Measurements from ENCODE around the gene LYRM7. TPM values are rescaled to one million over a fixed set of nuclear protein-coding genes. Genes with fewer than 3 reads are reported as not detected.

LYRM7 gene
- polyA plus RNA-seq, 1 experiment: 4.3 TPM

- CTCF ChIA-PET: no interaction called here
Observed at GRCh38 chr5:131242728-131243255, 72.0 kb downstream of the LYRM7 start.

GRCh38 chr5:131245312-131245711 is 74.6 kb downstream of the LYRM7 start:
- no peaks in the 10 kb centered on the region for H3K27me3 ChIP-seq (ENCODE audit: control insufficient read depth, insufficient read depth, low read length)
- CTCF ChIA-PET: interaction anchor here (0.5 kb wide), 1 partner anchor 9 kb away, joined by 3 read pairs; no protein-coding TSS in a partner anchor
- no peak for DNase-seq (ENCODE audit: low read depth, low spot score)
- H3K9me3 ChIP-seq (ENCODE audit: control insufficient read depth, insufficient read depth, low read length): peaks cover 15% of the 10 kb centered on the region
- H3K27ac ChIP-seq (ENCODE audit: low read depth, low read length): no peak overlapping the region
- POLR2A ChIA-PET: no interaction called here
- no peak overlapping the region for H3K4me3 ChIP-seq (ENCODE audit: low read depth, low read length)
- no peak for TF ChIP-seq CTCF (IDR thresholded peaks at IDR 0.05; ENCODE audit: low read depth, low read length)

More at GRCh38 chr5:131242728-131243255, 72.0 kb downstream of the LYRM7 start:
- Histone ChIP-seq H3K9me3 (ENCODE audit: control insufficient read depth, insufficient read depth, low read length) (peaks cover 15% of the 10 kb centered on the region), H3K27ac (ENCODE audit: low read depth, low read length) (peak overlapping the region; percentile 25), H3K4me3 (ENCODE audit: low read depth, low read length) (no peak overlapping the region), H3K27me3 (ENCODE audit: control insufficient read depth, insufficient read depth, low read length) (no peaks in the 10 kb centered on the region)
- peak; percentile 66 for DNase-seq (ENCODE audit: low read depth, low spot score)
- no peak for TF ChIP-seq CTCF (IDR thresholded peaks at IDR 0.05; ENCODE audit: low read depth, low read length)
- POLR2A ChIA-PET: no interaction called here

- no peak overlapping the region for H3K4me3 ChIP-seq (ENCODE audit: low read depth, low read length)
- CTCF ChIA-PET: no interaction called here
- no peak for TF ChIP-seq CTCF (IDR thresholded peaks at IDR 0.05; ENCODE audit: low read depth, low read length)
- POLR2A ChIA-PET: no interaction called here
- peaks cover 15% of the 10 kb centered on the region for H3K9me3 ChIP-seq (ENCODE audit: control insufficient read depth, insufficient read depth, low read length)
- DNase-seq (ENCODE audit: low read depth, low spot score): no peak
- H3K27me3 ChIP-seq (ENCODE audit: control insufficient read depth, insufficient read depth, low read length): no peaks in the 10 kb centered on the region
- no peak overlapping the region for H3K27ac ChIP-seq (ENCODE audit: low read depth, low read length)
Observed at GRCh38 chr5:131245948-131246347, 75.2 kb downstream of the LYRM7 start.

GRCh38 chr5:131246504-131246903 is 75.8 kb downstream of the LYRM7 start:
- Histone ChIP-seq H3K27me3 (ENCODE audit: control insufficient read depth, insufficient read depth, low read length) (no peaks in the 10 kb centered on the region), H3K27ac (ENCODE audit: low read depth, low read length) (no peak overlapping the region), H3K9me3 (ENCODE audit: control insufficient read depth, insufficient read depth, low read length) (peaks cover 15% of the 10 kb centered on the region), H3K4me3 (ENCODE audit: low read depth, low read length) (no peak overlapping the region)
- ChIA-PET POLR2A (no interaction called here), CTCF (no interaction called here)
- no peak for DNase-seq (ENCODE audit: low read depth, low spot score)
- TF ChIP-seq CTCF (IDR thresholded peaks at IDR 0.05; ENCODE audit: low read depth, low read length): no peak

GRCh38 chr5:131250751-131251475 is 80.2 kb downstream of the LYRM7 start:
- H3K4me3 ChIP-seq (ENCODE audit: low read depth, low read length): no peak overlapping the region
- no peak for TF ChIP-seq CTCF (IDR thresholded peaks at IDR 0.05; ENCODE audit: low read depth, low read length)
- ChIA-PET POLR2A (no interaction called here), CTCF (interaction anchor here (1.5 kb wide), 1 partner anchor 15 kb away, joined by 4 read pairs; no protein-coding TSS in a partner anchor)
- H3K27me3 ChIP-seq (ENCODE audit: control insufficient read depth, insufficient read depth, low read length): no peaks in the 10 kb centered on the region
- H3K9me3 ChIP-seq (ENCODE audit: control insufficient read depth, insufficient read depth, low read length): peaks cover 15% of the 10 kb centered on the region
- H3K27ac ChIP-seq (ENCODE audit: low read depth, low read length): no peak overlapping the region
- DNase-seq (ENCODE audit: low read depth, low spot score): no peak
